HEK293 (cell line): Measurements from ENCODE around the gene TSPAN13.

Experiments used
- CTCF ChIP-seq: fragments of 450-650 bp; formaldehyde crosslinking; IDR thresholded peaks from 2 replicates; pipeline ENCODE4 v1.5.1; 2016; ENCODE audit warnings: missing biosample characterization, missing genetic modification characterization
- OSR2 ChIP-seq: fragments of 450-650 bp; formaldehyde crosslinking; IDR thresholded peaks from 2 replicates; pipeline ENCODE4 v1.5.1; 2016; ENCODE audit warnings: missing biosample characterization, missing genetic modification characterization
- SETDB1 ChIP-seq: IDR thresholded peaks from one replicate; pipeline ENCODE4 v1.6.1; 2017; ENCODE audit warnings: mild to moderate bottlenecking, low read length, moderate library complexity, mixed read lengths; ENCODE audit not compliant: insufficient read length
- TSHZ1 ChIP-seq: fragments of 450-650 bp; formaldehyde crosslinking; IDR thresholded peaks from 2 replicates; pipeline ENCODE4 v1.5.1; 2016; ENCODE audit warnings: missing biosample characterization, missing genetic modification characterization, borderline replicate concordance
- ZEB2 ChIP-seq: fragments of 450-650 bp; formaldehyde crosslinking; IDR thresholded peaks from 2 replicates; pipeline ENCODE4 v1.5.1; 2016; ENCODE audit warnings: missing biosample characterization, missing genetic modification characterization
- ZFP37 ChIP-seq: fragments of 450-650 bp; formaldehyde crosslinking; IDR thresholded peaks from 2 replicates; pipeline ENCODE4 v1.5.1; 2016; ENCODE audit warnings: missing biosample characterization, missing genetic modification characterization
- ZNF184 ChIP-seq: fragments of 450-650 bp; IDR thresholded peaks from 2 replicates; pipeline ENCODE4 v1.5.1; 2018; ENCODE audit warnings: missing biosample characterization, mild to moderate bottlenecking, missing genetic modification characterization
- ZNF211 ChIP-seq: fragments of 450-650 bp; formaldehyde crosslinking; IDR thresholded peaks from 2 replicates; pipeline ENCODE4 v1.5.1; 2016; ENCODE audit warnings: low read depth, missing biosample characterization, missing genetic modification characterization
- ZNF302 ChIP-seq: fragments of 450-650 bp; formaldehyde crosslinking; IDR thresholded peaks from 2 replicates; pipeline ENCODE4 v1.5.1; 2016; ENCODE audit warnings: missing biosample characterization, missing genetic modification characterization, low read depth
- ZNF311 ChIP-seq: fragments of 450-650 bp; formaldehyde crosslinking; IDR thresholded peaks from 2 replicates; pipeline ENCODE4 v1.5.1; 2017; ENCODE audit warnings: missing biosample characterization, missing genetic modification characterization, borderline replicate concordance
- ZNF350 ChIP-seq: fragments of 450-650 bp; formaldehyde crosslinking; IDR thresholded peaks from 2 replicates; pipeline ENCODE4 v1.5.0; 2017; ENCODE audit warnings: missing biosample characterization, mild to moderate bottlenecking, missing genetic modification characterization
- ZNF510 ChIP-seq: fragments of 450-650 bp; formaldehyde crosslinking; IDR thresholded peaks from 2 replicates; pipeline ENCODE4 v1.5.1; 2018; ENCODE audit warnings: mild to moderate bottlenecking, missing genetic modification characterization, missing biosample characterization; ENCODE audit not compliant: insufficient replicate concordance

- TF ChIP-seq ZFP37 (tag by site-specific recombination) (no peak), ZNF350 (tag by site-specific recombination) (no peak), CTCF (no peak), ZNF311 (tag by site-specific recombination) (no peak), ZNF302 (no peak), ZEB2 (no peak), ZNF211 (tag by site-specific recombination) (no peak), TSHZ1 (no peak), ZNF184 (tag by site-specific recombination) (no peak), SETDB1 (no peak), OSR2 (tag by site-specific recombination) (no peak), ZNF510 (tag by site-specific recombination) (no peak)
Measured at GRCh38 chr7:16811551-16811950, 58.0 kb downstream of the TSPAN13 start.
